NCI-H526 (cell line): Measurements from ENCODE around the gene SLC25A28.

Experiments used
- DNase-seq, 2 experiments: peaks; one replicate each; lab custom pipeline; 2025; lab: John Stamatoyannopoulos, UW

Gene SLC25A28

GRCh38 chr10:99590799-99591198 lies 29.4 kb downstream of the SLC25A28 start:
- DNase-seq, result no peak

GRCh38 chr10:99583687-99584086 lies 36.6 kb downstream of the SLC25A28 start:
- DNase-seq, result no peak

GRCh38 chr10:99582255-99582770 lies 37.9 kb downstream of the SLC25A28 start:
- DNase-seq, result no peak

GRCh38 chr10:99579971-99580370 lies 40.3 kb downstream of the SLC25A28 start:
- no peak for DNase-seq

GRCh38 chr10:99573790-99574189 lies 46.4 kb downstream of the SLC25A28 start:
- no peak for DNase-seq

- no peak for DNase-seq
Observed at GRCh38 chr10:99571816-99572215, 48.4 kb downstream of the SLC25A28 start.

- DNase-seq, result peak in 1 of 2 experiments; percentile 0
Observed at GRCh38 chr10:99569961-99570360, 50.3 kb downstream of the SLC25A28 start.

GRCh38 chr10:99569253-99569939 lies 50.8 kb downstream of the SLC25A28 start:
- DNase-seq, result no peak

GRCh38 chr10:99565166-99565565 lies 55.1 kb downstream of the SLC25A28 start:
- DNase-seq, result no peak

GRCh38 chr10:99564361-99564760 lies 55.9 kb downstream of the SLC25A28 start:
- no peak for DNase-seq

GRCh38 chr10:99562631-99563030 lies 57.6 kb downstream of the SLC25A28 start:
- no peak for DNase-seq
